ENCODE results near the gene ARHGEF28.

ARHGEF28 gene

GRCh38 chr5:73935719-73936118 lies 309.7 kb downstream of the ARHGEF28 start:
- Histone ChIP-seq H3K4me2 (ENCODE audit: low read length) (no peak overlapping the region), H3K9ac (ENCODE audit: low read depth, low read length) (no peak overlapping the region), H3K4me3 (ENCODE audit: low read length) (no peak overlapping the region), H3K36me3 (ENCODE audit: insufficient read depth, low read length) (peaks cover 11% of the 10 kb centered on the region), H3K4me1 (ENCODE audit: control insufficient read depth, insufficient read depth, low read length) (peaks cover 24% of the 10 kb centered on the region), H3K27me3 (ENCODE audit: control insufficient read depth, insufficient read depth, low read length) (no peaks in the 10 kb centered on the region), H3K9me3 (replicated peaks; ENCODE audit: low read length) (no peaks in the 10 kb centered on the region)

DNA sequence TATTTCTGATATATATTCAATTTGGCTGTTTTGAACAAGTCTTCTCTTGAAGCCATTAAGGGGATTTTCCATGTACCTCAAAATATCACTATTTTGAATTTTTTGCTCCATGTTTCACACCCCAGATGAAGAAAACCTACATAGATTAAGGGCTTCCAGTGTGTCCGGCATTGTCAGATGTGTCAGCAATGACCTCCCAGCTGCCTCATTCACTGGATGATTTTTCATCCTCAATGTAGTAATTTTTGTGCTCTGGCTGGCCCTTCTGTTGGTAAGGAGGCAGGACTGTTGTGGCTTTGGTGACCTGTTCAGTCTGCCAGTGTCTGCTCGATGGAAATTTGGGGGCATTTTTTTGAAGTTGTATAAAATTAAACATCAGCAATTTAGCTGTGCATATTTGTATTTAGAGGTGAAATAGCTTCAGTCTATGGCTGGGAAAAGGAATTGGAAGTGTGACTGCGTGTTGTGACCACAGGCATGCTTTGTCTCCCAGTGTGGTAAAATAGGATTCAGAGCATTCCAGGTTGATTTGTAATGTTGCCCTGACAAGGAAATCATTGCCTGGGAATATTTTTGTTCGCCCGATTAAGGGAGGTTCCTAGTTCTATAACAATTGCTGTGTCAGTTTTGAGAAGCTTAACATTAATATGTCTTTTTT lies 312.4 kb downstream of the ARHGEF28 start:
- Histone ChIP-seq H3K27me3 (ENCODE audit: control insufficient read depth, insufficient read depth, low read length) (no peaks in the 10 kb centered on the region), H3K36me3 (ENCODE audit: insufficient read depth, low read length) (peaks cover 24% of the 10 kb centered on the region), H3K4me2 (ENCODE audit: low read length) (peak overlapping the region; percentile 70), H3K4me1 (ENCODE audit: control insufficient read depth, insufficient read depth, low read length) (peaks cover 29% of the 10 kb centered on the region), H3K9me3 (replicated peaks; ENCODE audit: low read length) (no peaks in the 10 kb centered on the region), H3K9ac (ENCODE audit: low read depth, low read length) (peak overlapping the region; percentile 74), H3K4me3 (ENCODE audit: low read length) (peak overlapping the region; percentile 22)

GRCh38 chr5:73938938-73939320 lies 312.9 kb downstream of the ARHGEF28 start:
- no peaks in the 10 kb centered on the region for H3K27me3 ChIP-seq (ENCODE audit: control insufficient read depth, insufficient read depth, low read length)
- peaks cover 29% of the 10 kb centered on the region for H3K4me1 ChIP-seq (ENCODE audit: control insufficient read depth, insufficient read depth, low read length)
- H3K4me3 ChIP-seq (ENCODE audit: low read length), result peak overlapping the region; percentile 22
- H3K4me2 ChIP-seq (ENCODE audit: low read length), result peak overlapping the region; percentile 70
- H3K36me3 ChIP-seq (ENCODE audit: insufficient read depth, low read length), result peaks cover 26% of the 10 kb centered on the region
- H3K9me3 ChIP-seq (replicated peaks; ENCODE audit: low read length), result no peaks in the 10 kb centered on the region
- H3K9ac ChIP-seq (ENCODE audit: low read depth, low read length), result peak overlapping the region; percentile 74

GRCh38 chr5:73939557-73939956 lies 313.6 kb downstream of the ARHGEF28 start:
- H3K4me2 ChIP-seq (ENCODE audit: low read length), result no peak overlapping the region
- no peaks in the 10 kb centered on the region for H3K27me3 ChIP-seq (ENCODE audit: control insufficient read depth, insufficient read depth, low read length)
- H3K9ac ChIP-seq (ENCODE audit: low read depth, low read length), result peak overlapping the region; percentile 74
- H3K36me3 ChIP-seq (ENCODE audit: insufficient read depth, low read length), result peaks cover 31% of the 10 kb centered on the region
- peaks cover 29% of the 10 kb centered on the region for H3K4me1 ChIP-seq (ENCODE audit: control insufficient read depth, insufficient read depth, low read length)
- H3K4me3 ChIP-seq (ENCODE audit: low read length), result peak overlapping the region; percentile 22
- H3K9me3 ChIP-seq (replicated peaks; ENCODE audit: low read length), result no peaks in the 10 kb centered on the region

DNA sequence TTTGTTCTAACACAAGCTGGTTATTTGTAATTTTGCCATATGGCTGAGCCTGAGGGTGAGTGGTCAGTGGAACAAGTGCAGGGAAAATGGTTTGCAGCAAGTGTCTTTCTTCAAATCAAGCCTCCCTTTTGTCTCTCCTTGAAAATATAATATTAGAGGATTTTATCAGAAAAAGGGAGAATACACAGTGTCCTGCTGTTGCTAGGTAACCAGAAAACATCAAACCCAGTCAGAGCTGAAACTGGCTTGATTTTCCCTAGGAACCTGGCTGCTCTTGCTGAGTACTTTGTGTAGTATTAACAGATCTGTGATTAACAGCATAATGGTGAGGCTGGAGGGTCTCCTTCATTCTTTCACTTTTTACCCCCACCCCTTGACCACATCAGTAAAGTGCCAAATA lies 314.0 kb downstream of the ARHGEF28 start:
- no peaks in the 10 kb centered on the region for H3K27me3 ChIP-seq (ENCODE audit: control insufficient read depth, insufficient read depth, low read length)
- H3K36me3 ChIP-seq (ENCODE audit: insufficient read depth, low read length), result peaks cover 31% of the 10 kb centered on the region
- no peak overlapping the region for H3K4me3 ChIP-seq (ENCODE audit: low read length)
- no peak overlapping the region for H3K4me2 ChIP-seq (ENCODE audit: low read length)
- peak overlapping the region; percentile 74 for H3K9ac ChIP-seq (ENCODE audit: low read depth, low read length)
- no peaks in the 10 kb centered on the region for H3K9me3 ChIP-seq (replicated peaks; ENCODE audit: low read length)
- H3K4me1 ChIP-seq (ENCODE audit: control insufficient read depth, insufficient read depth, low read length), result peaks cover 29% of the 10 kb centered on the region

GRCh38 chr5:73940801-73941200 lies 314.8 kb downstream of the ARHGEF28 start:
- no peak overlapping the region for H3K4me3 ChIP-seq (ENCODE audit: low read length)
- H3K9me3 ChIP-seq (replicated peaks; ENCODE audit: low read length), result no peaks in the 10 kb centered on the region
- H3K4me2 ChIP-seq (ENCODE audit: low read length), result no peak overlapping the region
- peaks cover 29% of the 10 kb centered on the region for H3K4me1 ChIP-seq (ENCODE audit: control insufficient read depth, insufficient read depth, low read length)
- H3K9ac ChIP-seq (ENCODE audit: low read depth, low read length), result no peak overlapping the region
- no peaks in the 10 kb centered on the region for H3K27me3 ChIP-seq (ENCODE audit: control insufficient read depth, insufficient read depth, low read length)
- H3K36me3 ChIP-seq (ENCODE audit: insufficient read depth, low read length), result peaks cover 31% of the 10 kb centered on the region

DNA sequence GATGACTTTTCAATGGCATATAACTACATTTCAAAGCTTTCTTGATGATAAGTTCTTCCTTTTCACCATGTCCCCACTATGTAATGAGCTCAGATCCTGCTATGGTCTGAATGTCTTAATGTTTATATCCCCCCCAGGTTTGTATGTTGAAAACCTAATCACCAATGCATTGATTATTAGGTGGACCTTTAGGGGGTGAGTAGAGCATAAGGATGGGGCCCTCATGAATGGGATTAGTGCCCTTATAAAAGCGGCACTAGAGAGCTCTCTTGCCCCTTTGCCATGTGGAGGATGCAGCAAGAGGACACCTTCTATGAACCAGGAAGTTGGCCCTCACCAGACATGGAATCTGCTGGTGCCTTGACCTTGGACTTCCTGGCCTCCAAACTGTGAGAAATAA lies 316.8 kb downstream of the ARHGEF28 start:
- H3K9ac ChIP-seq (ENCODE audit: low read depth, low read length), result no peak overlapping the region
- peaks cover 35% of the 10 kb centered on the region for H3K4me1 ChIP-seq (ENCODE audit: control insufficient read depth, insufficient read depth, low read length)
- H3K4me3 ChIP-seq (ENCODE audit: low read length), result no peak overlapping the region
- no peak overlapping the region for H3K4me2 ChIP-seq (ENCODE audit: low read length)
- H3K27me3 ChIP-seq (ENCODE audit: control insufficient read depth, insufficient read depth, low read length), result no peaks in the 10 kb centered on the region
- no peaks in the 10 kb centered on the region for H3K9me3 ChIP-seq (replicated peaks; ENCODE audit: low read length)
- peaks cover 31% of the 10 kb centered on the region for H3K36me3 ChIP-seq (ENCODE audit: insufficient read depth, low read length)

GRCh38 chr5:73943397-73943796 lies 317.4 kb downstream of the ARHGEF28 start:
- H3K4me2 ChIP-seq (ENCODE audit: low read length), result no peak overlapping the region
- H3K4me3 ChIP-seq (ENCODE audit: low read length), result no peak overlapping the region
- peaks cover 31% of the 10 kb centered on the region for H3K36me3 ChIP-seq (ENCODE audit: insufficient read depth, low read length)
- no peaks in the 10 kb centered on the region for H3K27me3 ChIP-seq (ENCODE audit: control insufficient read depth, insufficient read depth, low read length)
- H3K9ac ChIP-seq (ENCODE audit: low read depth, low read length), result no peak overlapping the region
- peaks cover 35% of the 10 kb centered on the region for H3K4me1 ChIP-seq (ENCODE audit: control insufficient read depth, insufficient read depth, low read length)
- H3K9me3 ChIP-seq (replicated peaks; ENCODE audit: low read length), result no peaks in the 10 kb centered on the region

DNA sequence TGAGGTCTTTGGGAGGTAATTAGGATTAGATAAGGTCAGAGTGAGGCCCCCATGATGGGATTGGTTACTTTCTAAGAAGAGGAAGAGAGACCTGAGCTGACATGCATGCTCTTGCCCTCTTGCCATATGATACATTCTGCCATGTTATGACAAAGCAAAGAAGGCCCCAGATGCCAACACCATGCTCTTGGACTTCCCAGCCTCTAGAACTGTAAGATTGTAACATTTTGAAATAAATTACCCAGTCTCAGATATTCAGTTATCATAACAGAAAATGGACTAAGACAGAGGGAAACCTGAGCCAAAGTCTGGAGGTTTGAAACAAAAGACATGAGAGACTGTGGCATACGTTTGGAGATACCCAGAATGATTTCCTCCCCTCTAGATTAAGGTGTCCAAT lies 318.6 kb downstream of the ARHGEF28 start:
- H3K4me1 ChIP-seq (ENCODE audit: control insufficient read depth, insufficient read depth, low read length), result peaks cover 33% of the 10 kb centered on the region
- H3K4me3 ChIP-seq (ENCODE audit: low read length), result no peak overlapping the region
- H3K9ac ChIP-seq (ENCODE audit: low read depth, low read length), result no peak overlapping the region
- H3K4me2 ChIP-seq (ENCODE audit: low read length), result no peak overlapping the region
- H3K36me3 ChIP-seq (ENCODE audit: insufficient read depth, low read length), result peaks cover 31% of the 10 kb centered on the region
- H3K9me3 ChIP-seq (replicated peaks; ENCODE audit: low read length), result no peaks in the 10 kb centered on the region
- H3K27me3 ChIP-seq (ENCODE audit: control insufficient read depth, insufficient read depth, low read length), result no peaks in the 10 kb centered on the region

DNA sequence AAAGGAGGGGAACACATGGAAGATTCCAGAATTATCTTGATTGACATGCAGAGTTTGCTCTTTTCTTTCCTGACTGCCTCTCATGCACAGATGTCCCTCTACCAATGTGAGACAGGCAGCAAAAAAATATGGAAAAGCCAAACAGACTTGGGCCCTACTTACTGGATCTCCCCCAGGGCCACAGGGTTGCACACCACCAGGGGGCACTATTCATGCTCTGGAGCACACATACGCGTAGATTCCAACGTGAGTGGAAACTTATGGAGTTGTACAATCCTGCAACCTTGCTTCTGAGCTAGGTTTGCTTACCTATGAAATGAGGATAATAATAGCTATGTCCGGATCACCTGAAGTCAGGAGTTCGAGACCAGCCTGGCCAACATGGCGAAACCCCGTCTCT lies 319.5 kb downstream of the ARHGEF28 start:
- no peaks in the 10 kb centered on the region for H3K27me3 ChIP-seq (ENCODE audit: control insufficient read depth, insufficient read depth, low read length)
- no peaks in the 10 kb centered on the region for H3K9me3 ChIP-seq (replicated peaks; ENCODE audit: low read length)
- no peak overlapping the region for H3K4me3 ChIP-seq (ENCODE audit: low read length)
- H3K4me1 ChIP-seq (ENCODE audit: control insufficient read depth, insufficient read depth, low read length), result peaks cover 38% of the 10 kb centered on the region
- no peak overlapping the region for H3K9ac ChIP-seq (ENCODE audit: low read depth, low read length)
- H3K36me3 ChIP-seq (ENCODE audit: insufficient read depth, low read length), result peaks cover 28% of the 10 kb centered on the region
- no peak overlapping the region for H3K4me2 ChIP-seq (ENCODE audit: low read length)

- Histone ChIP-seq H3K36me3 (ENCODE audit: insufficient read depth, low read length) (peaks cover 24% of the 10 kb centered on the region), H3K4me3 (ENCODE audit: low read length) (no peak overlapping the region), H3K4me2 (ENCODE audit: low read length) (no peak overlapping the region), H3K9ac (ENCODE audit: low read depth, low read length) (no peak overlapping the region), H3K4me1 (ENCODE audit: control insufficient read depth, insufficient read depth, low read length) (peaks cover 40% of the 10 kb centered on the region), H3K9me3 (replicated peaks; ENCODE audit: low read length) (no peaks in the 10 kb centered on the region), H3K27me3 (ENCODE audit: control insufficient read depth, insufficient read depth, low read length) (no peaks in the 10 kb centered on the region)
Measured at GRCh38 chr5:73946278-73946677, 320.3 kb downstream of the ARHGEF28 start.

DNA sequence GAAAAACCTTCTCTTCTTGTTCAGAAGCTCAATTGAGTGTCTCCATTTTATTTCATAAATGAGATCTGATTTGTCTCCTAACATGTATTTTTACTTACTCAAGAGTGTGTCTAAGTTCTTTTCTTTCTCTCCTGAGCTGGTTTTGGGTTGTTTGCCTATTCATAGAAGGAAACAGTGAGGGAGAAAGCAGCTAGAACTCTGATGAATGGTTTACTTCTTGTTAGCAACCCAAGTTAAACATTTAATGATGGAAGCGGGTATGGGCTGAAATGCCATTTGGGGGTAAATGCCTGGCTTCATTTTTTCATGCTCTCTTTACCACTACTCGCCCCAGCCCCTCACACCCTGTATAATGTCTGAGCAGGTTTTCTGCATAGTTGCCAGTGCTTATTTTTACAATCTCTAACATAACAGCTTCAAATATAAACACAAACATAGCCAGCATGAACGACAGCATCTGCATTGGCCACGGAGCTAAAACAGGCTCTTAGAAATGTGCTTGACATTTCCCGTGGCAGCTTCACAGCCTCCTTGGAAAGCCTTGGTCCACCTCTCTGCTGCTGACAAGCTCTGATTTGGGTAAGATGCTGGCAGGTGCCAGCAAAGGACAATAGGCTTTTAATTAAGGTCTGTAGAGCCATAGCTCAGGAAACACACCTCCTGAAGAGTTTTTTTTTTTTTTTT lies 321.1 kb downstream of the ARHGEF28 start:
- peaks cover 37% of the 10 kb centered on the region for H3K4me1 ChIP-seq (ENCODE audit: control insufficient read depth, insufficient read depth, low read length)
- no peak overlapping the region for H3K4me2 ChIP-seq (ENCODE audit: low read length)
- H3K27me3 ChIP-seq (ENCODE audit: control insufficient read depth, insufficient read depth, low read length), result no peaks in the 10 kb centered on the region
- no peak overlapping the region for H3K9ac ChIP-seq (ENCODE audit: low read depth, low read length)
- no peak overlapping the region for H3K4me3 ChIP-seq (ENCODE audit: low read length)
- peaks cover 16% of the 10 kb centered on the region for H3K36me3 ChIP-seq (ENCODE audit: insufficient read depth, low read length)
- no peaks in the 10 kb centered on the region for H3K9me3 ChIP-seq (replicated peaks; ENCODE audit: low read length)
